C4-2B (cell line): ENCODE measurements around the gene JAML.
A peak's percentile ranks its signal among the peaks of the same experiment; 100 is the strongest.

Source experiments
- H3K27ac ChIP-seq: fragments of 450-650 bp; 2 replicates; pipeline ENCODE4 v1.5.1; 2017
- ZFX ChIP-seq: fragments of 450-650 bp; IDR thresholded peaks from 2 replicates; pipeline ENCODE4 v1.6.1; 2017
- TF ChIP-seq, protein P1 (sequence below): fragments of 450-650 bp; conservative IDR thresholded peaks from 2 replicates; pipeline ENCODE4 v1.5.1; 2017; ENCODE audit warnings: mild to moderate bottlenecking

The JAML gene

DNA sequence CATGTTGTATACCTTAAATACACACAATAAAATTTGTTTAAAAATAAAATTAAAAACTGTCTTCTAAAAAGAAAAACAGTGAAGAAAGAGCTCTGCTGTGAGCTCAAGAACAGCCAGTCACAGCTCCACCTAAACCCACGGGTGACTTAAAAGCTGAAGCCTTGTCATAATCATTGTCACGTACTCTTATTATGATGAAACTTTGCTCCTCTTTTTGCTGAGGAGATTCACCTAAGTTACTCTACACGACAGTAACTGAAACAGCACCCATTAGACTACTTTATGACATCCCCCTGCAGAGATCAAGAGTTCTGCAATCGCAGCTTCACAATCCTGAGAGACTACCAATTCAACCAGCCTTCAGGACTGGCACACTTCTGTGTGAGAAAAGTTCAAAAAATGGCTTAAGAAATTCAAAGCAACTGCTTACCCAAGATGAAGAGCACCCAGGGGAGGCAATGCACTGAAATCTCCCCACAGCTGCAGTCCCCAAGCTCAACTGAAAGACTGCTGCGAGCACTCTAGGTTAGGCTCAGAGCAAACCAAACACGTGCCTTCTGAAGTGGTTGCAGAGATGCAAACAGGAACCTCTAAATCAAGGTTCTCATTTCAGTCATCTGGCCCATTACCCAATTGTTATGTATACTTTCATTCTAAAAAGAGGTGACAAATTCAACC lies at the start of gene JAML:
Gene JAML (minus strand): TSS at position 501 of the 678 bp plus-strand sequence. CDS start 10,145 bp downstream, outside the sequence.
- TF ChIP-seq, protein P1, sequence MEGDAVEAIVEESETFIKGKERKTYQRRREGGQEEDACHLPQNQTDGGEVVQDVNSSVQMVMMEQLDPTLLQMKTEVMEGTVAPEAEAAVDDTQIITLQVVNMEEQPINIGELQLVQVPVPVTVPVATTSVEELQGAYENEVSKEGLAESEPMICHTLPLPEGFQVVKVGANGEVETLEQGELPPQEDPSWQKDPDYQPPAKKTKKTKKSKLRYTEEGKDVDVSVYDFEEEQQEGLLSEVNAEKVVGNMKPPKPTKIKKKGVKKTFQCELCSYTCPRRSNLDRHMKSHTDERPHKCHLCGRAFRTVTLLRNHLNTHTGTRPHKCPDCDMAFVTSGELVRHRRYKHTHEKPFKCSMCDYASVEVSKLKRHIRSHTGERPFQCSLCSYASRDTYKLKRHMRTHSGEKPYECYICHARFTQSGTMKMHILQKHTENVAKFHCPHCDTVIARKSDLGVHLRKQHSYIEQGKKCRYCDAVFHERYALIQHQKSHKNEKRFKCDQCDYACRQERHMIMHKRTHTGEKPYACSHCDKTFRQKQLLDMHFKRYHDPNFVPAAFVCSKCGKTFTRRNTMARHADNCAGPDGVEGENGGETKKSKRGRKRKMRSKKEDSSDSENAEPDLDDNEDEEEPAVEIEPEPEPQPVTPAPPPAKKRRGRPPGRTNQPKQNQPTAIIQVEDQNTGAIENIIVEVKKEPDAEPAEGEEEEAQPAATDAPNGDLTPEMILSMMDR: no peak
- no peak for TF ChIP-seq ZFX
- H3K27ac ChIP-seq: no peak within 1 kb of the TSS

- TF ChIP-seq ZFX: no peak
- TF ChIP-seq, protein P1: no peak
- H3K27ac ChIP-seq: no peak overlapping the region
Measured at GRCh38 chr11:118274186-118274585, 49.4 kb upstream of the JAML start.

DNA sequence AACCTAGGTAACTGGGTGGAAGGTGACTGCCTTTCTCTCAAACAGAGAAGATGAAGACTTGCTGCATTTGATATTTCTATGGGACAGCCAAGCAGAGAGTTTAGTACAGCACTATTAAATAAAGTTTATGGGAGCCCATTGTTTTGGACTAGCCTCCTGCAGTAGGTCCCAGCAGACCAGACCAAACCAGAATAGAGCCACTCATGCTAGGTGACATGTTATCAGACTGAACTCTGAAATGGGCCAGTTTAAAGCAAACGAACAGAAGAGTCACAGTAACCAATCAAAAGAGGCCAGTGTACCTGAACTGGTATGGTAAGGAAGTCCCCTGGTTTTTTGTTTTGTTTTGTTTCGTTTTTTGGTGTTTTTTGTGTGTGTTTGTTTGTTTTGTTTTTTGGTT lies 47.2 kb upstream of the JAML start:
- TF ChIP-seq, protein P1: no peak
- no peak for TF ChIP-seq ZFX
- H3K27ac ChIP-seq: no peak overlapping the region

- H3K27ac ChIP-seq: no peak overlapping the region
Measured at GRCh38 chr11:118267486-118267885, 42.7 kb upstream of the JAML start.

DNA sequence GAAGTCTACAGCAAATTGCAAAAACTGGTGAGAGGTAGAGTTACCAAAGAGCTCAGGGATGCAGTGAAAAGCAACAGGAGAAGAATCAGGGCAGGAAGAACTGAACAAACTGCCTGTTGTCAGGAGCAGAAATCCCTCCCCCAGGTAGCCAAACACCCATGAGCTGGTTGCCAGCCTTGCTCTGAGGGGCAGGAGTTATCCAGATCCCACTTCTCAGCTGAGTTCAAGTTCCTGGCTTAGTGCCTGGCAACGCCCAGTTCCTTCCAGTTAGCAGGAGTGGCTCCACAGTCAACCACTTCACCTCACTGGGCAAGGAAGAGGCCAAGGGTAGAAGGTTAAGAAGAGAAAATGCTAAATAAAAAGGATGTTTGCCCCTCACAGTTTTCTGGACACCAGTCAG lies 41.1 kb upstream of the JAML start:
- TF ChIP-seq, protein P1: no peak
- no peak for TF ChIP-seq ZFX
- no peak overlapping the region for H3K27ac ChIP-seq

More at GRCh38 chr11:118267486-118267885, 42.7 kb upstream of the JAML start:
- no peak for TF ChIP-seq ZFX
- TF ChIP-seq, protein P1: no peak

DNA sequence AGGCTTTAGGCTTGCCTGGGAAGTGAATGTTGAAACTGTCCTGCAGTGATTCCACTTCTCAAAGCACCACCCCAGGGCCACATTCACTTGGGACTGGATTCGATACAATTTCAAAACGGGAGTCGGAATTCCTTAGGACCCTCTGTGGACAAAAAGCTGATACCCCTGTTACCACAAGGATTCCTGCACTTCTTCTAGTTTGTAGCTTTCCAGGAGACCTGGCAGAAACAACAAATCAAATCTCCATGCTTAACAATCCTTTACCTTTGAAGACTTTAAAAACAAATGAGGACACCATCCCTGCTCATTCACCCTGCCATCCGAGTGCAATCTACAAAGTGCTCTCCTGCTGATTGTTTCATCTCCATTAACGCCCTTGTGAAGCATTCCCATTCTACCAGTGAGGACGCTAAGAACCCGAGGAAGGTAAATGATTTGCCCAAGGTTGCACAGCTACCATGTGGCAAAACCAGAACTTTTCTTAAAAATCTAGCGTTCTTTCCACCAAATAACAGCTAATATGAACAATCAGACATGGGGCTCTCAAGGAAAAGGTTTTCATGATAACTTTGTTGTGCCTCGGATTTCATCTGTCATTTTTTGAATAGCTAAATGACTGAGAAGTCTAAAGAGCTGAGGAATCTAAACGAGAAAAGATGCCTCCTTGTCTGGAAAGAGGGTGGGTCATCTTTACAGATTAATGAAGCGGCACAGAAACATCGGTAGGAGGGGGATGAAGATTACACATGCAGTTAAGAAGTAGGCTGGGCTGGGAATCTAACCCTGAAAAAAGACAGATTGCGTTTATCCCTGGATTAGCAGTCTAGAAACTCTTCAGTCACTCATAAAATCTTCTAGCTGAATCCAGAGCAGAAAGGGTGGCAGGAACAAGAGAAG lies 40.0 kb upstream of the JAML start:
- peak overlapping the region; percentile 85 for H3K27ac ChIP-seq
- TF ChIP-seq, protein P1: peak; percentile 14; the same call in 1 of the 2 replicates
- no peak for TF ChIP-seq ZFX
